ENCODE results near the gene ZBED2.

The ZBED2 gene

DNA sequence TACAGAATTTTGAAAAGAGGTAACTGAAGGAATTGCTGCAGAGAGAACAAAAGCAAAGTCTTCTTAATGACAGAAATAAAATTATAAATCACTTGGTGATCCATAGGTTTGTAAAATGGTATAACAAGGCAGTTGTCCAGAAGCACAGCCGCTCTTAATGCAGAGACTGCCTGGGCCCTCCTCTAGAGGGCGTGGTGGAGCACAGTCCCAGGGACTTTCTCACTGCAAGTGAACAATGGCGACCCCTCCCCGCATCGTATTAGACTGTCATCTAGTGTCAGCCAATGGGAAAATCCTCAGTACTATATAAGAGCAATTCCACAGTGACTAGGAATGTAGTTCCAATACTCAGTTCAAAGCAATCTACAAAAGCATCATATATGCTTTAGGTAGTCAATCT, 26.4 kb upstream of the ZBED2 start:
- H3K4me1 ChIP-seq (ENCODE audit: control extremely low read depth in 1 of 4, control insufficient read depth in 4 of 4, insufficient read depth in 4 of 4, low read length in 3 of 4), result peaks cover 0 to 10% (median 5%) of the 10 kb centered on the region in 4 experiments
- ChIA-PET CTCF (interaction anchor here (1.4 kb wide), 1 partner anchor 43 kb away, joined by 4 read pairs; no protein-coding TSS in a partner anchor), POLR2A (no interaction called here)
- H3K27me3 ChIP-seq (replicated peaks in 2 of 5; ENCODE audit: control insufficient read depth in 4 of 5, insufficient read depth in 5 of 5, low read length in 4 of 5), result no peaks in the 10 kb centered on the region
- H3K27ac ChIP-seq (ENCODE audit: insufficient read depth in 1 of 2, low read depth in 1 of 2, low read length in 2 of 2, poor library complexity in 1 of 2, severe bottlenecking in 2 of 2), result no peak overlapping the region
- no peak overlapping the region for H3K4me3 ChIP-seq (ENCODE audit: control insufficient read depth in 1 of 7, extremely low read depth in 1 of 7, insufficient read depth in 4 of 7, low read depth in 2 of 7, low read length in 6 of 7)
- 91% methylated on average over 5 of the region's 5 CpGs for WGBS (ENCODE audit: insufficient coverage)
- H3K9me3 ChIP-seq (ENCODE audit: control extremely low read depth in 1 of 5, control insufficient read depth in 4 of 5, insufficient read depth in 2 of 5, low read depth in 1 of 5, low read length in 4 of 5), result peaks cover 0 to 2% (median 0%) of the 10 kb centered on the region in 5 experiments
- no peaks in the 10 kb centered on the region for H3K36me3 ChIP-seq (ENCODE audit: control insufficient read depth in 4 of 4, insufficient read depth in 4 of 4, low read length in 3 of 4)
- DNase-seq, result no peak

- Histone ChIP-seq H3K27me3 (replicated peaks in 2 of 5; ENCODE audit: control insufficient read depth in 4 of 5, insufficient read depth in 5 of 5, low read length in 4 of 5) (no peaks in the 10 kb centered on the region), H3K27ac (ENCODE audit: insufficient read depth in 1 of 2, low read depth in 1 of 2, low read length in 2 of 2, poor library complexity in 1 of 2, severe bottlenecking in 2 of 2) (no peak overlapping the region), H3K9me3 (ENCODE audit: control extremely low read depth in 1 of 5, control insufficient read depth in 4 of 5, insufficient read depth in 2 of 5, low read depth in 1 of 5, low read length in 4 of 5) (peaks cover 0 to 2% (median 0%) of the 10 kb centered on the region in 5 experiments), H3K4me3 (ENCODE audit: control insufficient read depth in 1 of 7, extremely low read depth in 1 of 7, insufficient read depth in 4 of 7, low read depth in 2 of 7, low read length in 6 of 7) (no peak overlapping the region), H3K4me1 (ENCODE audit: control extremely low read depth in 1 of 4, control insufficient read depth in 4 of 4, insufficient read depth in 4 of 4, low read length in 3 of 4) (peaks cover 0 to 22% (median 9%) of the 10 kb centered on the region in 4 experiments), H3K36me3 (ENCODE audit: control insufficient read depth in 4 of 4, insufficient read depth in 4 of 4, low read length in 3 of 4) (no peaks in the 10 kb centered on the region)
- DNase-seq, result no peak
- CTCF ChIA-PET, result interaction anchor here (1.3 kb wide), 1 partner anchor 42 kb away, joined by 3 read pairs; no protein-coding TSS in a partner anchor
- POLR2A ChIA-PET, result no interaction called here
- 100% methylated on average over 3 of the region's 3 CpGs for WGBS (ENCODE audit: insufficient coverage)
Measured at GRCh38 chr3:111619833-111620232, 24.7 kb upstream of the ZBED2 start.

DNA sequence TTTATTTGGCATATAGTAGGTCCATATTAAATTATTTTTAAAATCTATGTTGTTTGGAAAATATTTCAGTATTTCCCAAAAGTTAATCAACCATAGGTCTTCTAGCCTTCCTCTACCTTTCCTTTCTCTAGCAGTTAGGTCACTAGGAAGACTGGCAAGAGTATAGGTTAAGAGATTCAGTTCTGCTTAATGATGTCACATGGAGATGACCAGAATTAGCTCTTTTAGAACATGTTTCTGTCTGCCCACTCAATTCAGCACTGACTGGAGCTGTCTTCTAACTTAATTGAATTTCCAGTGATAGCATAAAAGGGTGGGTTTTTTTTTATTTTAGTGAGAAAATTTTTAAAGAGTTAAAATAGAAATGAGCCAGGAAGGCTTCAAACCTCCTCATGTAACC, 23.8 kb upstream of the ZBED2 start:
- ChIA-PET POLR2A (no interaction called here), CTCF (interaction anchor here (0.8 to 1.1 kb wide), 2 partner anchors 9 to 13 kb away, joined by 3 to 5 read pairs; no protein-coding TSS in a partner anchor)

GRCh38 chr3:111617912-111618601, 22.9 kb upstream of the ZBED2 start:
- ChIA-PET POLR2A (no interaction called here), CTCF (interaction anchor here (1.1 to 1.4 kb wide), 2 partner anchors 40 to 99 kb away, joined by 4 read pairs; no protein-coding TSS in a partner anchor)
- DNase-seq, result no peak
- peaks cover 0 to 20% (median 7%) of the 10 kb centered on the region in 4 experiments for H3K4me1 ChIP-seq (ENCODE audit: control extremely low read depth in 1 of 4, control insufficient read depth in 4 of 4, insufficient read depth in 4 of 4, low read length in 3 of 4)
- H3K9me3 ChIP-seq (ENCODE audit: control extremely low read depth in 1 of 5, control insufficient read depth in 4 of 5, insufficient read depth in 2 of 5, low read depth in 1 of 5, low read length in 4 of 5), result peaks cover 0 to 2% (median 0%) of the 10 kb centered on the region in 5 experiments
- WGBS (ENCODE audit: insufficient coverage), result 97% methylated on average over 3 of the region's 5 CpGs
- no peaks in the 10 kb centered on the region for H3K36me3 ChIP-seq (ENCODE audit: control insufficient read depth in 4 of 4, insufficient read depth in 4 of 4, low read length in 3 of 4)
- no peaks in the 10 kb centered on the region for H3K27me3 ChIP-seq (replicated peaks in 2 of 5; ENCODE audit: control insufficient read depth in 4 of 5, insufficient read depth in 5 of 5, low read length in 4 of 5)
- H3K4me3 ChIP-seq (ENCODE audit: control insufficient read depth in 1 of 7, extremely low read depth in 1 of 7, insufficient read depth in 4 of 7, low read depth in 2 of 7, low read length in 6 of 7), result no peak overlapping the region
- no peak overlapping the region for H3K27ac ChIP-seq (ENCODE audit: insufficient read depth in 1 of 2, low read depth in 1 of 2, low read length in 2 of 2, poor library complexity in 1 of 2, severe bottlenecking in 2 of 2)

More for the DNA sequence above, 23.8 kb upstream of the ZBED2 start:
- H3K36me3 ChIP-seq (ENCODE audit: control insufficient read depth in 4 of 4, insufficient read depth in 4 of 4, low read length in 3 of 4), result no peaks in the 10 kb centered on the region
- no peak overlapping the region for H3K4me3 ChIP-seq (ENCODE audit: control insufficient read depth in 1 of 7, extremely low read depth in 1 of 7, insufficient read depth in 4 of 7, low read depth in 2 of 7, low read length in 6 of 7)
- peaks cover 0 to 20% (median 7%) of the 10 kb centered on the region in 4 experiments for H3K4me1 ChIP-seq (ENCODE audit: control extremely low read depth in 1 of 4, control insufficient read depth in 4 of 4, insufficient read depth in 4 of 4, low read length in 3 of 4)
- H3K27me3 ChIP-seq (replicated peaks in 2 of 5; ENCODE audit: control insufficient read depth in 4 of 5, insufficient read depth in 5 of 5, low read length in 4 of 5), result no peaks in the 10 kb centered on the region
- H3K27ac ChIP-seq (ENCODE audit: insufficient read depth in 1 of 2, low read depth in 1 of 2, low read length in 2 of 2, poor library complexity in 1 of 2, severe bottlenecking in 2 of 2), result no peak overlapping the region
- no peak for DNase-seq
- peaks cover 0 to 2% (median 0%) of the 10 kb centered on the region in 5 experiments for H3K9me3 ChIP-seq (ENCODE audit: control extremely low read depth in 1 of 5, control insufficient read depth in 4 of 5, insufficient read depth in 2 of 5, low read depth in 1 of 5, low read length in 4 of 5)

- POLR2A ChIA-PET, result no interaction called here
Measured at GRCh38 chr3:111617406-111617805, 22.3 kb upstream of the ZBED2 start.

GRCh38 chr3:111616417-111617105, 21.4 kb upstream of the ZBED2 start:
- CTCF ChIA-PET, result interaction anchor here (0.6 to 1.4 kb wide), 2 partner anchors 39 to 44 kb away, joined by 3 to 4 read pairs; no protein-coding TSS in a partner anchor
- Histone ChIP-seq H3K4me3 (ENCODE audit: control insufficient read depth in 1 of 7, extremely low read depth in 1 of 7, insufficient read depth in 4 of 7, low read depth in 2 of 7, low read length in 6 of 7) (no peak overlapping the region), H3K27ac (ENCODE audit: insufficient read depth in 1 of 2, low read depth in 1 of 2, low read length in 2 of 2, poor library complexity in 1 of 2, severe bottlenecking in 2 of 2) (no peak overlapping the region), H3K27me3 (replicated peaks in 2 of 5; ENCODE audit: control insufficient read depth in 4 of 5, insufficient read depth in 5 of 5, low read length in 4 of 5) (peaks cover 0 to 3% (median 0%) of the 10 kb centered on the region in 5 experiments), H3K9me3 (ENCODE audit: control extremely low read depth in 1 of 5, control insufficient read depth in 4 of 5, insufficient read depth in 2 of 5, low read depth in 1 of 5, low read length in 4 of 5) (peaks cover 0 to 2% (median 0%) of the 10 kb centered on the region in 5 experiments), H3K36me3 (ENCODE audit: control insufficient read depth in 4 of 4, insufficient read depth in 4 of 4, low read length in 3 of 4) (no peaks in the 10 kb centered on the region), H3K4me1 (ENCODE audit: control extremely low read depth in 1 of 4, control insufficient read depth in 4 of 4, insufficient read depth in 4 of 4, low read length in 3 of 4) (peaks cover 0 to 20% (median 7%) of the 10 kb centered on the region in 4 experiments)
- peak in 2 of 3 donors; percentile 29 to 47 for DNase-seq
- POLR2A ChIA-PET, result interaction anchor here (0.6 kb wide), 1 partner anchor 1471 kb away, joined by 3 read pairs; no protein-coding TSS in a partner anchor
- 91% methylated on average over 4 of the region's 6 CpGs for WGBS (ENCODE audit: insufficient coverage)

More at GRCh38 chr3:111617406-111617805, 22.3 kb upstream of the ZBED2 start:
- H3K4me1 ChIP-seq (ENCODE audit: control extremely low read depth in 1 of 4, control insufficient read depth in 4 of 4, insufficient read depth in 4 of 4, low read length in 3 of 4), result peaks cover 0 to 20% (median 7%) of the 10 kb centered on the region in 4 experiments
- CTCF ChIA-PET, result interaction anchor here (1.1 to 1.4 kb wide), 2 partner anchors 40 to 99 kb away, joined by 4 read pairs; no protein-coding TSS in a partner anchor
- no peaks in the 10 kb centered on the region for H3K27me3 ChIP-seq (replicated peaks in 2 of 5; ENCODE audit: control insufficient read depth in 4 of 5, insufficient read depth in 5 of 5, low read length in 4 of 5)
- peaks cover 0 to 2% (median 0%) of the 10 kb centered on the region in 5 experiments for H3K9me3 ChIP-seq (ENCODE audit: control extremely low read depth in 1 of 5, control insufficient read depth in 4 of 5, insufficient read depth in 2 of 5, low read depth in 1 of 5, low read length in 4 of 5)
- no CpG with 5 or more reads among the region's 3 CpGs for WGBS (ENCODE audit: insufficient coverage)
- DNase-seq, result no peak
- no peaks in the 10 kb centered on the region for H3K36me3 ChIP-seq (ENCODE audit: control insufficient read depth in 4 of 4, insufficient read depth in 4 of 4, low read length in 3 of 4)
- H3K27ac ChIP-seq (ENCODE audit: insufficient read depth in 1 of 2, low read depth in 1 of 2, low read length in 2 of 2, poor library complexity in 1 of 2, severe bottlenecking in 2 of 2), result no peak overlapping the region
- H3K4me3 ChIP-seq (ENCODE audit: control insufficient read depth in 1 of 7, extremely low read depth in 1 of 7, insufficient read depth in 4 of 7, low read depth in 2 of 7, low read length in 6 of 7), result no peak overlapping the region
